ENCODE results near the gene WASF2. TPM values are rescaled to one million over a fixed set of nuclear protein-coding genes. Genes with fewer than 3 reads are reported as not detected.

Gene WASF2
- total RNA-seq, 1 experiment from 2014 or later = 68.6 TPM

GRCh38 chr1:27522432-27523336 lies 32.7 kb upstream of the WASF2 start:
- Histone ChIP-seq H3K4me3 (ENCODE audit: low read depth, low read length) (no peak overlapping the region), H3K27me3 (replicated peaks; ENCODE audit: control insufficient read depth, insufficient read depth, low read length) (no peaks in the 10 kb centered on the region), H3K4me1 (peaks cover 87% of the 10 kb centered on the region), H3K36me3 (ENCODE audit: control insufficient read depth, insufficient read depth, low read length) (no peaks in the 10 kb centered on the region), H3K9me3 (no peaks in the 10 kb centered on the region)
- no peaks in the 10 kb centered on the region for H3K27me3 Mint-ChIP-seq (ENCODE audit: insufficient read depth, unreplicated experiment)
- POLR2A ChIA-PET = interaction anchor here (0.5 kb wide), 1 partner anchor 53 kb away, joined by 3 read pairs; no protein-coding TSS in a partner anchor
- CTCF ChIA-PET = interaction anchor here (0.6 to 1.4 kb wide), 5 partner anchors 24 to 641 kb away, joined by 3 to 5 read pairs (median 4); no protein-coding TSS in a partner anchor
- H3K27ac Mint-ChIP-seq (ENCODE audit: unreplicated experiment) = no peak overlapping the region
- TF ChIP-seq, protein P1, sequence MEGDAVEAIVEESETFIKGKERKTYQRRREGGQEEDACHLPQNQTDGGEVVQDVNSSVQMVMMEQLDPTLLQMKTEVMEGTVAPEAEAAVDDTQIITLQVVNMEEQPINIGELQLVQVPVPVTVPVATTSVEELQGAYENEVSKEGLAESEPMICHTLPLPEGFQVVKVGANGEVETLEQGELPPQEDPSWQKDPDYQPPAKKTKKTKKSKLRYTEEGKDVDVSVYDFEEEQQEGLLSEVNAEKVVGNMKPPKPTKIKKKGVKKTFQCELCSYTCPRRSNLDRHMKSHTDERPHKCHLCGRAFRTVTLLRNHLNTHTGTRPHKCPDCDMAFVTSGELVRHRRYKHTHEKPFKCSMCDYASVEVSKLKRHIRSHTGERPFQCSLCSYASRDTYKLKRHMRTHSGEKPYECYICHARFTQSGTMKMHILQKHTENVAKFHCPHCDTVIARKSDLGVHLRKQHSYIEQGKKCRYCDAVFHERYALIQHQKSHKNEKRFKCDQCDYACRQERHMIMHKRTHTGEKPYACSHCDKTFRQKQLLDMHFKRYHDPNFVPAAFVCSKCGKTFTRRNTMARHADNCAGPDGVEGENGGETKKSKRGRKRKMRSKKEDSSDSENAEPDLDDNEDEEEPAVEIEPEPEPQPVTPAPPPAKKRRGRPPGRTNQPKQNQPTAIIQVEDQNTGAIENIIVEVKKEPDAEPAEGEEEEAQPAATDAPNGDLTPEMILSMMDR (IDR thresholded peaks at IDR 0.05; ENCODE audit: insufficient read depth in 1 of 2, low read depth in 1 of 2, low read length in 1 of 2, severe bottlenecking in 1 of 2, unreplicated experiment in 1 of 2) = peak in 1 of 2 experiments; percentile 12
- peak in 1 of 2 experiments; percentile 43 for DNase-seq
- peaks cover 6% of the 10 kb centered on the region for H3K36me3 Mint-ChIP-seq (ENCODE audit: insufficient read depth, unreplicated experiment)
- BruUV-seq (replicated peaks) = no TSS peak
- H3K4me3 Mint-ChIP-seq (ENCODE audit: unreplicated experiment) = no peak overlapping the region
- no peaks in the 10 kb centered on the region for H3K9me3 Mint-ChIP-seq (ENCODE audit: unreplicated experiment)
- peaks cover 72% of the 10 kb centered on the region for H3K4me1 Mint-ChIP-seq (ENCODE audit: low read depth, unreplicated experiment)
- intact Hi-C loops (cut with micrococcal nuclease; ENCODE audit: unreplicated experiment) = no loop called here

DNA sequence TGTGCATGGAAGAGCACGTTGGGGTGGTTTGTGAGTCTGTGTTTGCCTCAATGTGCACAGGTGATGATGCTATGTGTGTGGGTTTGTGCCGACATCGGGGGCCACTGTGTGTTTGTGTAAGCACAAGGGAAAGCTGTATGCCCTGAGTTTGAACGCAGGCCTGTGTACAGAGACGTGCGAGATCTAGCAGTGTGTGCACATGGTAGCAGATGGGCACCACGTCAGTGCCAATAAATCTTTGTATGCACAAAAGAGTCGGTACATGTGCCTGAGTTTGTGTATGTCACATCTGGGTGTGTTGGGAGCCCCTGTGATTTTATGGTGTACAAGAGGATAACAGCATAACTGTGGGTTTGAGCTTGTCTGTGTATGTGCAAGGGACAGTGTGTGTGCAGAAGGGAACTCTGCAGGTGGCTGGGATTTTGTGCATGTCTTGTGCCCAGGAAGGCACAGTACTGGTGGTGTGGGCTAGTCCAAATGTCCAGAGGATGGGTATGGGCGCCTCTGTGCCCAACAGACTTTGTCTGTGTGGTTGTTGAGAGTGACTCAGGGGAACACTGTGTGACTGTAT lies 32.0 kb upstream of the WASF2 start:
- Mint-ChIP-seq H3K9me3 (ENCODE audit: unreplicated experiment) (no peaks in the 10 kb centered on the region), H3K36me3 (ENCODE audit: insufficient read depth, unreplicated experiment) (peaks cover 6% of the 10 kb centered on the region), H3K4me1 (ENCODE audit: low read depth, unreplicated experiment) (peaks cover 79% of the 10 kb centered on the region), H3K27ac (ENCODE audit: unreplicated experiment) (no peak overlapping the region), H3K4me3 (ENCODE audit: unreplicated experiment) (no peak overlapping the region), H3K27me3 (ENCODE audit: insufficient read depth, unreplicated experiment) (no peaks in the 10 kb centered on the region)
- DNase-seq = no peak
- intact Hi-C loops (cut with micrococcal nuclease; ENCODE audit: unreplicated experiment) = no loop called here
- ChIA-PET CTCF (no interaction called here), POLR2A (no interaction called here)
- H3K4me3 ChIP-seq (ENCODE audit: low read depth, low read length) = no peak overlapping the region
- BruUV-seq (replicated peaks) = no TSS peak
- no peaks in the 10 kb centered on the region for H3K36me3 ChIP-seq (ENCODE audit: control insufficient read depth, insufficient read depth, low read length)
- H3K27me3 ChIP-seq (replicated peaks; ENCODE audit: control insufficient read depth, insufficient read depth, low read length) = no peaks in the 10 kb centered on the region
- TF ChIP-seq, protein P1 (IDR thresholded peaks at IDR 0.05; ENCODE audit: insufficient read depth in 1 of 2, low read depth in 1 of 2, low read length in 1 of 2, severe bottlenecking in 1 of 2, unreplicated experiment in 1 of 2) = no peak
- peaks cover 82% of the 10 kb centered on the region for H3K4me1 ChIP-seq
- no peaks in the 10 kb centered on the region for H3K9me3 ChIP-seq

GRCh38 chr1:27521336-27521831 lies 31.4 kb upstream of the WASF2 start:
- DNase-seq = no peak
- ChIA-PET POLR2A (interaction anchor here (0.6 kb wide), 1 partner anchor 25 kb away, joined by 3 read pairs; no protein-coding TSS in a partner anchor), CTCF (no interaction called here)
- no TSS peak for BruUV-seq (replicated peaks)
- H3K9me3 Mint-ChIP-seq (ENCODE audit: unreplicated experiment) = no peaks in the 10 kb centered on the region
- TF ChIP-seq, protein P1 (IDR thresholded peaks at IDR 0.05; ENCODE audit: insufficient read depth in 1 of 2, low read depth in 1 of 2, low read length in 1 of 2, severe bottlenecking in 1 of 2, unreplicated experiment in 1 of 2) = no peak
- intact Hi-C loops (cut with micrococcal nuclease; ENCODE audit: unreplicated experiment) = no loop called here
- Histone ChIP-seq H3K27me3 (replicated peaks; ENCODE audit: control insufficient read depth, insufficient read depth, low read length) (no peaks in the 10 kb centered on the region), H3K36me3 (ENCODE audit: control insufficient read depth, insufficient read depth, low read length) (no peaks in the 10 kb centered on the region), H3K4me3 (ENCODE audit: low read depth, low read length) (no peak overlapping the region), H3K9me3 (no peaks in the 10 kb centered on the region), H3K4me1 (peaks cover 76% of the 10 kb centered on the region)
- peaks cover 5% of the 10 kb centered on the region for H3K36me3 Mint-ChIP-seq (ENCODE audit: insufficient read depth, unreplicated experiment)
- H3K4me3 Mint-ChIP-seq (ENCODE audit: unreplicated experiment) = no peak overlapping the region
- no peaks in the 10 kb centered on the region for H3K27me3 Mint-ChIP-seq (ENCODE audit: insufficient read depth, unreplicated experiment)
- peaks cover 74% of the 10 kb centered on the region for H3K4me1 Mint-ChIP-seq (ENCODE audit: low read depth, unreplicated experiment)
- peak overlapping the region; percentile 70 for H3K27ac Mint-ChIP-seq (ENCODE audit: unreplicated experiment)
